ENCODE results near the gene LRIT2.

The LRIT2 gene

GRCh38 chr10:84264611-84265141 lies 39.3 kb upstream of the LRIT2 start:
- no peak overlapping the region for H3K4me3 ChIP-seq (ENCODE audit: low read depth, low read length)
- peak; percentile 93 for TF ChIP-seq CTCF (IDR thresholded peaks at IDR 0.05; ENCODE audit: low read depth, low read length, missing control alignments)
- DNase-seq (ENCODE audit: low read depth), result peak; percentile 36
- in situ Hi-C loops (cut with HindIII; ENCODE audit: low sequenced_read_pairs), result loop anchor here (25.0 kb wide), 1 partner anchor 248 kb away; no protein-coding TSS in a partner anchor

GRCh38 chr10:84263716-84264115 lies 38.4 kb upstream of the LRIT2 start:
- no peak overlapping the region for H3K4me3 ChIP-seq (ENCODE audit: low read depth, low read length)
- no peak for TF ChIP-seq CTCF (IDR thresholded peaks at IDR 0.05; ENCODE audit: low read depth, low read length, missing control alignments)
- in situ Hi-C loops (cut with HindIII; ENCODE audit: low sequenced_read_pairs), result loop anchor here (25.0 kb wide), 1 partner anchor 249 kb away; no protein-coding TSS in a partner anchor
- DNase-seq (ENCODE audit: low read depth), result no peak

- in situ Hi-C loops (cut with HindIII; ENCODE audit: low sequenced_read_pairs), result loop anchor here (25.0 kb wide), 1 partner anchor 250 kb away; no protein-coding TSS in a partner anchor
- DNase-seq (ENCODE audit: low read depth), result no peak
- H3K4me3 ChIP-seq (ENCODE audit: low read depth, low read length), result no peak overlapping the region
- no peak for TF ChIP-seq CTCF (IDR thresholded peaks at IDR 0.05; ENCODE audit: low read depth, low read length, missing control alignments)
Observed at GRCh38 chr10:84262190-84262956, 37.0 kb upstream of the LRIT2 start.

DNA sequence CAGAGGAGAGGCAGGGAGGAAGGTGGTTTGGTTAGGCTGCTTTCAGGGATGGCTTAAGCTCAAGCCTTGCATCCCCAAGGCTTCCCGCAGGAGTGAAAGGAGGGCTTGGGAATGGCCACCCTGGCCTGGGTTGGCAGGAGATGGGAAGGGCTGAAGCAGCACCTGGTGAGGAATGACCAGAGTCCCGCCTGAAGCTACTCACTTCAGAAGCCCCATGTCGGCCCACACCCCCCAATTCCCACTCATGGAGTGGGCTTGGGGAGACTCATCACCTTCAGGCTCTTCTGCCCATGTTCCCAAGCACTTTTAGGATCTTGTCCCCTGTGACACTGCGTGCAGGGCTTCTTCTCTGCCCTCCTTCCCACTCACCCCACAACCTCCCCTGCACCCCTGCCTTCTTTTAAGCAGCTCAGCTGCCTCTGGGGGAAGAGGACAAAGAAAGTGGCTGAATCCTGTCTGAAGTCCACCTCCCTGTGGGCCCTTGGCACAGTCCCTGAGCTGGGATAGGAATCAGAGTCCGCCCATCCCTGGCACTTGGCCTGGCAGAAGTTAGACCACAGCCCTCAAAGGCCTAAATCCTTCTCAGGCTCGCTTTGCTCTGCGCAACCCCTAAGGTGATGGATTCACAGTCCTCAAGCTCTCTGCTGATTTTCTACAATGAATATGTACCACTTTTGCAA lies 36.0 kb upstream of the LRIT2 start:
- no peak for TF ChIP-seq CTCF (IDR thresholded peaks at IDR 0.05; ENCODE audit: low read depth, low read length, missing control alignments)
- in situ Hi-C loops (cut with HindIII; ENCODE audit: low sequenced_read_pairs), result loop anchor here (25.0 kb wide), 1 partner anchor 251 kb away; no protein-coding TSS in a partner anchor
- DNase-seq (ENCODE audit: low read depth), result no peak
- H3K4me3 ChIP-seq (ENCODE audit: low read depth, low read length), result no peak overlapping the region

DNA sequence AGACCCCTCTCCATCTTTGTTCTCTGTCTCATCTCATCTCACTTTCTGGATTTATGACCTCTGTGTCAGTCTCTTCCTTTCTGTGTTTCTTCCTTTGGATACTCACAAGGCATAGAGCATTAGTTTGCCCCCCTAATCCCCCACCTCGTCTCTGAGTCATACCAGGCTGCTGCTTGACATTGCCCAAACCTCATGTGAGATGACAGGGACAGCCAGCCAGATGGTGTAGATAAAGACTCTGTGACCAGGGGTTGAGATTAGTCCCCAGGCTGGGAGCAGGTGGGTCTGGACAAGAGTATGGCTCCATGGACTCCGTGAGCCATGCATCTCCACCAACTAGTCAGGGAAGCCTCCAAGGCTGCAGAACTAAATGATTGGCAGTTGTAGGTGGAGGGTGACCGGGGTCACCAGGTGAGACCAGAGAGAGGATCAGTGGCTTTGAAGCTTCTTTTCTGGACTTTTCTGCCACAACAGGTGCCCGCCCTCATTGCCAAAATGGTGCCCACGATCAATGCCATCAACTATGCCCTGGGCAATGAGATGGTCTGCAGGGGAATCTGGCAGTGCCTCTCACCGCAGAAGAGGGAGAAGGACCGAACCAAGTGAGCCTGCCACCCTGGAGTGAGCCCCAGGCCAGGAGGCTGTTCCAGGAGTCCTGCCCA lies 32.8 kb upstream of the LRIT2 start:
- in situ Hi-C loops (cut with HindIII; ENCODE audit: low sequenced_read_pairs), result loop anchor here (25.0 kb wide), 1 partner anchor 254 kb away; no protein-coding TSS in a partner anchor
- no peak for DNase-seq (ENCODE audit: low read depth)
- TF ChIP-seq CTCF (IDR thresholded peaks at IDR 0.05; ENCODE audit: low read depth, low read length, missing control alignments), result no peak
- H3K4me3 ChIP-seq (ENCODE audit: low read depth, low read length), result no peak overlapping the region

Measured in astrocyte of the cerebellum (primary cell).